HG02852 (cell line): ENCODE data around the gene PDZD7.

Experiments used
- ATAC-seq: cut with Tn5 transposase; IDR thresholded peaks from one replicate; pipeline ENCODE4 v1.9.1; 2021; ENCODE audit warnings: mild to moderate bottlenecking, moderate library complexity; ENCODE audit not compliant: unreplicated experiment

PDZD7 gene

DNA sequence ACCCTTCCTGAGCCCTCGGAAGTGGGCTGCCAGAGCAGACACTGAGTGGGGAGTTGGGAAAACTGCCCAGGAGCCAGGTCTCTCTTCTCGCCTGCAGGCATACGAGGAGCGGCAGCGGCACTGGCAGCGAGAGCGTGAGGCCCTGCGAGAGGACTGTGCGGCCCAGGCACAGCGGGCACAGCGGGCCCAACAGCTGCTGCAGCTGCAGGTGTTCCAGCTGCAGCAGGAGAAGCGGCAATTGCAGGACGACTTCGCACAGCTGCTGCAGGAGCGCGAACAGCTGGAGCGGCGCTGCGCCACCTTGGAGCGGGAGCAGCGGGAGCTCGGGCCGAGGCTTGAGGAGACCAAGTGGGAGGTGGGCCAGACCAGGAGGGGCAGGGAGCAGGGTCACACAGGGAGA, 25.6 kb downstream of the PDZD7 start:
- ATAC-seq, result no peak

- no peak for ATAC-seq
These were observed 27.2 kb downstream of the PDZD7 start for GRCh38 chr10:101003639-101004206.

- ATAC-seq, result no peak
These were observed 28.5 kb downstream of the PDZD7 start for GRCh38 chr10:101002456-101002855.

GRCh38 chr10:101001659-101002035, 29.3 kb downstream of the PDZD7 start:
- ATAC-seq, result no peak

GRCh38 chr10:101000915-101001658, 29.8 kb downstream of the PDZD7 start:
- no peak for ATAC-seq

- ATAC-seq, result no peak
These were observed 30.6 kb downstream of the PDZD7 start for GRCh38 chr10:101000127-101000914.

GRCh38 chr10:100999742-101000126, 31.2 kb downstream of the PDZD7 start, which contains the start of gene LZTS2:
TSS of gene LZTS2 (plus strand) at chr10:100999808. CDS start at chr10:101002539, 2,731 bp downstream.
- no peak for ATAC-seq

DNA sequence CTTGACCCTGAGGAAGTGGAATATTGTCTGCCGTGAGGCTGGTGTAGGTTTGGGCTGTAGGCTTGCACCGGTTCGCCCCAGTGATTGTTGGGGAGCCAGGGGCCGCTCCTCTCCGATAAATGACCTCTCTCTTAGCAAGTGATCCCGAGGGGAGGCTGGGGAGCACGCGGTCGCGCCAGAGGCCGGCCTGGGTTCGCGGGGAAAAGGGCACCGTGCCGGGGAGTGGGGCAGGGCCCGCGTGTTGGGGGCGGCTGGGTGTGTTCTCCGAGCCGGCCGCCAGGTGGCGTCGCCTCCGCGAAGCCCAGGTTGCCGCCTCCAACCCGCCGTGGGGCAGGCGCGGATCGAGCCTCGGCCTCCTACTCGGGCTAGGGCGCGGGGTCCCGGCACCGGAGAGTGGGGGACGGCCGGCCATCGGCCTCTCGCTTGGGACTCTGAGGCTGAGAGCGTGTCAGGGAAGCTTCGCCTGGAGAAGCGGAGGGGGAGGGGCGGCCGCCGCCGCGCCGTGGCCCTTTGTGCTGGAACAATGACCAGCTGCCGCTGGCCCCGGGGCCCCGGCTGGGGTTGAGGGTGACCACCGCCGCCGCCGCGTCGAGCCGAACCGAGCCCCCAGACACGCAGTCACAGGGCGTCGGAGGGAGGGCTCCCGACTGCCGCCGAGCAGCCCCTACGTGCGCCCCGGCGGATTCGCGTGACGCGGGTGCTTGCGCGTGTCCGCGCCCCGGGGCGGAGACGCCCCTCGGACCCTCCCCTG, 31.8 kb downstream of the PDZD7 start:
- peak; percentile 53 for ATAC-seq

DNA sequence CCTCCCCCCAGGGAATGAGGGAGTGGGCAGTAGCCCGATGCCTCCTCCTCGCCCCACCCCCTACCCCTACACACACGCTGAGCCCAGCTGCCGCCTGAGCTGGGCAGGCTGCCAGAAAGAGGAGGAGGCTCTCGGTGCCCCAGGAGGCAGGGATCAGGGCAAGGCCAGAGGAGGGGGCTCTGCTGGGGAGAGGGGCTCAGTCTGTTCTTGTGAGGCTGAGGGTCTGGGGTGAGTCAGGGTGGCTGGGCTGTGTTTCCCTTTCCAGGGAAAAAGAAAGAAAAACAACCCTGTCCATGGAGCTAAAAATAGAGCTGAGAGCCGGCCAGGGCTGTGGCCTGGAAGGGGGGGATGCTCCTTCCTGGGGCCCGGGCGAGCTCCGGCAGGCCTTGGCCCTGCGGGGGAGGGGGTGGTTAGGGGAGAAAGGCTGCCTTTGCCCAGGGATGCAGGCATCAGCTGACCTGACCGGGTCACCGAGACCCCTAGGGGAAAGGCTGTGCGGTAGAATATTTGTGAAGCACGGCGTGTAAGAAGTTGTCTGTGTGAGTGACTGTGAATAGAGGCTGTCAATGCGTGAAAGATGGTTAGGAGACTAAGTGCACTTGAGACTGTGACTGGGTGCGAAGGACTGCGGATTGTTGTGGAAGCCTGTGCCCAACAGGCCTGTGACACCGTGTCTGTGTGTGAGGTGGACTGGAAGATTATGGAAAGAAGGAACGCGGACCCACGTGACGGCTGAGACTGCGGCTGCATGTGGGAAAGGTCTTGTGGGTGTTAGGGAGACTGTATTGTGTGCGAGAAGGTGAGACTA, 32.5 kb downstream of the PDZD7 start:
- ATAC-seq, result peak; percentile 14

DNA sequence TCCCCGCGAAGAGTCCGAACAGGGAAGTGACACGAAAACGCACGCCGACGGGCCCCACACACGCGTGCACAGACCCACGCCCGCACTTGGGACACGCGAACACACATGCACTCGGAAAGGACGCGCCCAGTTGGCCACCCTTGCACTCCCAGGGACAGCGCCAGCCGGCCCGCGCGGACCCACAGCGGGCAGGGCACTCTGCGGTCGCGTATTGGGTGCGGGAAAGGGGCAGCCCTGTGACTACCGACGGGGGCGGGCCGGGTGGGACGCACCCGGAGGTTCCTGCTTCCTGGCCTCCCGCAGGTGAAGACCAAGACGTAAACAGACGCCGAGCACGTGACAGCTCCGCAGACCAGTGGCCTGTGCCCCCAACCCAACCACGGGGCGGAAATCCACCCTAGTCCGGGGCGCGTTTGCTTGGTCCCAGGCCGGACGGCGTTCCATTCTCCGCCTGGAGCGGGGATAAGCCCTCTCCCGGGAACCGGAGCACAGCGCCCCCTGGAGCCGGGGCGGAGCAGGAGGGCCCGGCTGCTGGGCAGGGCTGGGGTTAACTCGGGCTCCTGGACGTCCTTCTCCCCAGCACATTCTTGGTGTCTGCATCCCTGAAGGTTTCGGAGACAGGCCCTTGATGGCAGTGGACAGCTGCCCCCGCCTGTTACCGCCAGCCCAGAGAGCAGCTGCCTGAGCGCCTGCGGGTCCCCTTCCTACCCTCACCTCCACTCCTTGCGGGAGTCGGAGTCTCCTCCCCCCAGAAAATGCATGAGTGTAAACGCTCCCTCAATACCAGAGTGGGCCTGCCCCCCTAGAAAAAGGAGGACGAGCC, 33.4 kb downstream of the PDZD7 start:
- ATAC-seq, result peak; percentile 34

DNA sequence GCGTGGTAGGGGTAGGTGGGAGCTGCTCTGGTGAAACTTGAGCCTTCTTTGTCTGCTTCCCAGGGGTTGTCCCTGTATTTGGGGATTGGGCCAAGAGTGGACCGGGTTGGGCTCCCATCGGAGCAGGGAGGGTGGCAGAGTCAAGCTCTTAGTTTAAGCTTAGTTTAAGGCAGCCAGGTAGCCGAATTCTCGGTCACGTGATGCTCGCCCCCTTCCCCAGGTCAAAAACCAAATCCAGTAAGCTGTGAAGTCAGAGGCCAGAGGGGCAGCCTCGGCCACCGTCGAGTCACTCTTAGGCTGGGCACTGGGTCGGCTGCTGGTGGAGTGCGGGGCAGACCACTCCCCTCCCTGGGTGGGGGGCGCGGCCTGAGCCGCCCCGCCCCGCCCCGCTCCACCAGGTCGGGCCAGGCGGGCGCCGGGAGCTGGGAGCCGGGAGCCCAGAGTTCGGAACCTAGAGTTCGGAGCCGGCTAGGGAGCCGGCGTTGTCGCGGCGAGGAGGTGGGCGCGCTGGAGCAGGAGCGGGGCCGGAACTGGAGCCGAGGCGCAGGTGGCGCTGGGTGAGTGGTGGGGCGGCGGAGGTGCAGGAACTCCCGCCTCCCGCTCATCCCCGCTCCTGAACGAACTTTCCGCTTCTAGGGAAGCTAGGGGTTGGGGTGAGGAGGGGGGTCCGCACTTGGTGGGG, 34.1 kb downstream of the PDZD7 start:
- peak; percentile 29 for ATAC-seq

DNA sequence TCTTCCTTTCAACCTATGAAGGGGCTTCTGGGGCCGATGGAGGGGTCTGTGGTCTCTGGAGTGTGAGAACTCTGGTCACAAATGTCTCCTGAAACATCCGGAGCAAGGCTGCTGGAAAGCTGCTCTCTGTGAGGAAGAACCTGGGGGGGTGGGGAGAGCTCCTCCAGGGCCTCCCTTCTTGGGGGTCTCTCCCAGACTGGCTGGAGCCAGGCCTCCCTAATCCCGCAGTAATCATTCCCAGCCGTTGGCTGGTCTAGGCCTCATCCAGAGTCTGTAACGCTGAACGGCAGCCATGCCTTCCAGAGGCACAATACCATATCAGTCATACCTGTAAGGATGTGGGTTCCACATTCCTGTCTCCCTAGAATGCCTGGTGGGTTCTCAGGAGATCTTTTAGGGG, 35.7 kb downstream of the PDZD7 start:
- ATAC-seq, result no peak

GRCh38 chr10:100993986-100994708, 36.8 kb downstream of the PDZD7 start:
- no peak for ATAC-seq

DNA sequence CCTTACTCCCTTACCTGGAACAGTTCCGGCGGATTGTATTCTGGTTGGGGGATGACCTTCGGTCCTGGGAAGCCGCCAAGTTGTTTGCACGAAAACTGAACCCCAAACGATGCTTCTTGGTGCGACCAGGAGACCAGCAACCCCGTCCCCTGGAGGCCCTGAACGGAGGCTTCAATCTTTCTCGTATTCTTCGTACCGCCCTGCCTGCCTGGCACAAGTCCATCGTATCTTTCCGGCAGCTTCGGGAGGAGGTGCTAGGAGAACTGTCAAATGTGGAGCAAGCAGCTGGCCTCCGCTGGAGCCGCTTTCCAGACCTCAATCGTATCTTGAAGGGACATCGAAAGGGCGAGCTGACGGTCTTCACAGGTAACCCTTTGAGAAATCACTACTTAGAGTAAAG, 41.8 kb downstream of the PDZD7 start:
- ATAC-seq, result no peak

GRCh38 chr10:100988166-100988565, 42.8 kb downstream of the PDZD7 start:
- ATAC-seq, result no peak

DNA sequence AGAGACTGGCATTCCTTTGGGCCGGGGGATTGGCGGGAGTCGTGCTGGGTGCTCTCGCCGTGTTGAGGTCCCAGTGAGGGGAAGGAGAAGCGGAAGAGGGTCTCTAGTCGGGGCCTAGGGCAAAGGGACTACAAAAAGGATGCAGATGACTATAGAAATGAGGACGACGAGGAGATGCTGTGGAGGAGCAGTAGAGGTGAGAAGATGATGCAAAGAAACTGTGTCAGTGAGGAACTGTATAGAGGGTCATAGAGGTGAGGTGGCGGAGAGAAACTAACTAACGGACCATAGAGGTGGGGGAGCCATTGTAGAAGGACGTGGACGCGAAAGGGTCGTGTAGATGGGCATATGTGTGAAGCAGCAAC, 43.3 kb downstream of the PDZD7 start:
- no peak for ATAC-seq

GRCh38 chr10:100986952-100987684, 43.8 kb downstream of the PDZD7 start, which contains the start of the genes MRPL43 and TWNK:
TSS of gene MRPL43 (minus strand) at chr10:100987497. CDS start at chr10:100987443, 54 bp downstream.
TSS of gene TWNK (plus strand) at chr10:100987543. CDS start at chr10:100988211, 668 bp downstream.
- ATAC-seq, result peak; percentile 82

GRCh38 chr10:100986623-100986951, 44.3 kb downstream of the PDZD7 start:
- ATAC-seq, result no peak
